SH-SY5Y (cell line): Measurements from ENCODE around the gene PDS5A.

Source experiments
- GATA2 ChIP-seq: IDR thresholded peaks from 2 replicates; pipeline ENCODE4 v1.6.1; 2011; ENCODE audit warnings: mild to moderate bottlenecking, low read depth, low read length
- GATA3 ChIP-seq: IDR thresholded peaks from 2 replicates; pipeline ENCODE4 v1.6.1; 2011; ENCODE audit warnings: low read depth, mild to moderate bottlenecking, low read length, moderate library complexity

GRCh38 chr4:39808231-39808749, 169.4 kb downstream of the PDS5A start:
- no peak for TF ChIP-seq GATA3
- no peak for TF ChIP-seq GATA2
